GM12874 (cell line): Measurements from ENCODE around the gene FLRT1.

Experiments
- CTCF ChIP-seq: IDR thresholded peaks from 2 replicates; pipeline ENCODE4 v1.5.1; 2011; ENCODE audit warnings: low read depth, mild to moderate bottlenecking, control low read depth, low read length, moderate library complexity; ENCODE audit not compliant: insufficient read depth

The FLRT1 gene

GRCh38 chr11:64083398-64084080 is 47.8 kb downstream of the FLRT1 start:
- TF ChIP-seq CTCF, result no peak

GRCh38 chr11:64084146-64084950 is 48.6 kb downstream of the FLRT1 start:
- no peak for TF ChIP-seq CTCF

- TF ChIP-seq CTCF, result no peak
These were observed 49.4 kb downstream of the FLRT1 start for GRCh38 chr11:64084951-64085710.
